MM.1S (cell line): ENCODE results near the gene NXN.

ENCODE experiments used
- CTCF ChIP-seq: fragments of 300-600 bp; sonication (generic); IDR thresholded peaks from 2 replicates; pipeline ENCODE4 v1.5.1; 2016; ENCODE audit warnings: antibody characterized with exemption, low read length, mixed read lengths
- EZH2 ChIP-seq: fragments of 300-600 bp; sonication (generic); optimal IDR thresholded peaks from 2 replicates; pipeline ENCODE3; 2017; ENCODE audit warnings: low read depth, mild to moderate bottlenecking, antibody characterized with exemption, low read length, mixed read lengths
- EZH2phosphoT487 ChIP-seq: fragments of 300-600 bp; sonication (generic); IDR thresholded peaks from 2 replicates; pipeline ENCODE4 v1.6.1; 2018; ENCODE audit warnings: antibody characterized with exemption, low read length

- TF ChIP-seq CTCF, result no peak
- TF ChIP-seq EZH2, result no peak
- no peak for TF ChIP-seq EZH2phosphoT487
Measured at GRCh38 chr17:1019451-1019850, 39.9 kb upstream of the NXN start.
